Measurements from ENCODE around the gene KIF21B. TPM values are rescaled to one million over a fixed set of nuclear protein-coding genes. Genes with fewer than 3 reads are reported as not detected.

The KIF21B gene
- total and polyA plus RNA-seq, 9 donors: 0.57 to 1.9 (median 0.88) TPM

DNA sequence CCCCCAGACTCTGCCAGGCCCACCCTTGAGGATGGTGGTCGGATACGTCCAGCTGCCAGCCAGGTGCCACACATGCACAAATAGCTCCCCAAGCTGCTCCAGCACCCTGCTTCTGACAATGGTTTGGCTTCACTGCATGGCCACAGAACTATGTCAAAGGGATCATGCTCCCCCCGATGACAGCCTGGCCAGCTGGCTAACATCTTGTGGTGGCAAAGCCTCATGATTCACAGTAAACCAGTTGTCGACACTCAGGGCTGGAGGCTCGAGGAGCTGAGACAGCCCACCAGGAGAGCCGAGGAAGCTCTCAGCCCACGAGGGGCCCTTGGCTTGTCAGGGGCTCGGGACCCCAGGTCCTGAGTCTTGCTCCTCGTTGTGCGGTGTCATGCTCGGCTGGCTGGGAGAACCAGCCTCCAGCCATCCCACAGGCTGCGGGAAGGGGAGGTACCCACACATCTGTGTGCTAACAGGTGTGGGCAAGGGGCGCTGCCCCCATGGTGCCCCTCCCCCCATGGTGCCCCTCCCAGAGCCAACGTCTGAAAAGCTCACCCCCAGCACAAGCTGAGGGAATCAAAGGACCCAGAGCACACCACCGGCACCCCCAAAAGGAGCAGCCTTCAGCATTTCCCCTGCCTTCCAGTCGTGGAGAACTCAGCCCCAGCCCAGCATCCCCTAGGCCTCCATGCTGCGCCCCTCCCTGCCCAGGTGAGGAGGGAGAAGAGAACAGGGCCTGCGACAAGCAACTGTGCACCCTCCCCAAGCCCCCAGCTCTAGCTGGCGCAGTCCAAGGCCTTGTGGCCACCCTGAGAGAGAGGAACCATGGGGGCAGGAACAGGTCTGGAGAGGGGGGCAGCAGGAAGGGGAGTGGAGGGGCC, 41.2 kb downstream of the KIF21B start:
- Histone ChIP-seq H3K27me3 (no peaks in the 10 kb centered on the region), H3K9me3 (no peaks in the 10 kb centered on the region), H3K27ac (no peak overlapping the region), H3K36me3 (no peaks in the 10 kb centered on the region), H3K4me3 (no peak overlapping the region), H3K4me1 (ENCODE audit: insufficient read depth) (no peaks in the 10 kb centered on the region)
- DNase-seq: no peak
- TF ChIP-seq EP300 (IDR thresholded peaks at IDR 0.05): no peak
- TF ChIP-seq POLR2A (IDR thresholded peaks at IDR 0.05): no peak
- TF ChIP-seq, protein P1, sequence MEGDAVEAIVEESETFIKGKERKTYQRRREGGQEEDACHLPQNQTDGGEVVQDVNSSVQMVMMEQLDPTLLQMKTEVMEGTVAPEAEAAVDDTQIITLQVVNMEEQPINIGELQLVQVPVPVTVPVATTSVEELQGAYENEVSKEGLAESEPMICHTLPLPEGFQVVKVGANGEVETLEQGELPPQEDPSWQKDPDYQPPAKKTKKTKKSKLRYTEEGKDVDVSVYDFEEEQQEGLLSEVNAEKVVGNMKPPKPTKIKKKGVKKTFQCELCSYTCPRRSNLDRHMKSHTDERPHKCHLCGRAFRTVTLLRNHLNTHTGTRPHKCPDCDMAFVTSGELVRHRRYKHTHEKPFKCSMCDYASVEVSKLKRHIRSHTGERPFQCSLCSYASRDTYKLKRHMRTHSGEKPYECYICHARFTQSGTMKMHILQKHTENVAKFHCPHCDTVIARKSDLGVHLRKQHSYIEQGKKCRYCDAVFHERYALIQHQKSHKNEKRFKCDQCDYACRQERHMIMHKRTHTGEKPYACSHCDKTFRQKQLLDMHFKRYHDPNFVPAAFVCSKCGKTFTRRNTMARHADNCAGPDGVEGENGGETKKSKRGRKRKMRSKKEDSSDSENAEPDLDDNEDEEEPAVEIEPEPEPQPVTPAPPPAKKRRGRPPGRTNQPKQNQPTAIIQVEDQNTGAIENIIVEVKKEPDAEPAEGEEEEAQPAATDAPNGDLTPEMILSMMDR (IDR thresholded peaks at IDR 0.05): no peak
- 59 to 80% (median 74%) methylated on average over 14 to 19 of the region's 19 CpGs for WGBS, 3 donors
- intact Hi-C loops (cut with DNase I): no loop called here

GRCh38 chr1:200981278-200981677, 42.2 kb downstream of the KIF21B start:
- H3K27me3 ChIP-seq: no peaks in the 10 kb centered on the region
- WGBS, 3 donors: 75 to 84% (median 84%) methylated on average over 4 of the region's 4 CpGs
- H3K4me3 ChIP-seq: no peak overlapping the region
- intact Hi-C loops (cut with DNase I): no loop called here
- no peak overlapping the region for H3K27ac ChIP-seq
- TF ChIP-seq, protein P1 (IDR thresholded peaks at IDR 0.05): no peak
- TF ChIP-seq EP300 (IDR thresholded peaks at IDR 0.05) (no peak), POLR2A (IDR thresholded peaks at IDR 0.05) (no peak)
- H3K4me1 ChIP-seq (ENCODE audit: insufficient read depth): no peaks in the 10 kb centered on the region
- H3K9me3 ChIP-seq: no peaks in the 10 kb centered on the region
- no peak for DNase-seq
- no peaks in the 10 kb centered on the region for H3K36me3 ChIP-seq

DNA sequence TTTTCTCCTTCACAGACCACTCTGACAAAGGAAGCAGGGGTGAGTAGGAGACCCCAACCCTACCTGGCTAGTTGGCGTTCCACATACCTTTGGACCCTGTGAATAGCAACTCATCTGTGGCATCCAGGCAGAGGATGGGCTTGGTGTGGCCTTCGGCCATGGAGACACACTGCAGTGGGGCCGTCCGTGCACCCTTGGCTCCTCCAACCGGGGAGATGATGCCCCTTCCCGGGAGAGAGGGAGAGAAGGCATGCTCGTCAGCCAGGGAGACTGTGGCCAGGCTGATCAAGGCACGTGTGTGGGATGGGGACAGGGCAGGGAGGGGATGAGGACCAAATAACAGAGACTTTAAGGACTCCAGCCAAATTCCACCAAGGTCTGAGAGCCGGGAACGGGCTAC, 42.6 kb downstream of the KIF21B start:
- WGBS, 3 donors: 82 to 88% (median 86%) methylated on average over 10 of the region's 10 CpGs
- TF ChIP-seq EP300 (IDR thresholded peaks at IDR 0.05): no peak
- no peak for TF ChIP-seq POLR2A (IDR thresholded peaks at IDR 0.05)
- TF ChIP-seq, protein P1 (IDR thresholded peaks at IDR 0.05): no peak
- Histone ChIP-seq H3K9me3 (no peaks in the 10 kb centered on the region), H3K27me3 (no peaks in the 10 kb centered on the region), H3K4me1 (ENCODE audit: insufficient read depth) (no peaks in the 10 kb centered on the region), H3K4me3 (no peak overlapping the region), H3K27ac (no peak overlapping the region), H3K36me3 (no peaks in the 10 kb centered on the region)
- intact Hi-C loops (cut with DNase I): no loop called here
- DNase-seq: no peak

GRCh38 chr1:200980452-200980772, 43.1 kb downstream of the KIF21B start:
- WGBS, 3 donors: 97 to 98% (median 98%) methylated on average over 2 of the region's 2 CpGs
- Histone ChIP-seq H3K9me3 (no peaks in the 10 kb centered on the region), H3K36me3 (no peaks in the 10 kb centered on the region), H3K27ac (no peak overlapping the region), H3K4me3 (no peak overlapping the region), H3K27me3 (no peaks in the 10 kb centered on the region), H3K4me1 (ENCODE audit: insufficient read depth) (no peaks in the 10 kb centered on the region)
- DNase-seq: no peak
- no peak for TF ChIP-seq POLR2A (IDR thresholded peaks at IDR 0.05)
- TF ChIP-seq, protein P1 (IDR thresholded peaks at IDR 0.05): no peak
- intact Hi-C loops (cut with DNase I): no loop called here
